ENCODE measurements around the gene STIM1. TPM values are rescaled to one million over a fixed set of nuclear protein-coding genes. Genes with fewer than 3 reads are reported as not detected.

STIM1 gene
- total RNA-seq, 1 experiment from 2014 or later = 93.6 TPM

DNA sequence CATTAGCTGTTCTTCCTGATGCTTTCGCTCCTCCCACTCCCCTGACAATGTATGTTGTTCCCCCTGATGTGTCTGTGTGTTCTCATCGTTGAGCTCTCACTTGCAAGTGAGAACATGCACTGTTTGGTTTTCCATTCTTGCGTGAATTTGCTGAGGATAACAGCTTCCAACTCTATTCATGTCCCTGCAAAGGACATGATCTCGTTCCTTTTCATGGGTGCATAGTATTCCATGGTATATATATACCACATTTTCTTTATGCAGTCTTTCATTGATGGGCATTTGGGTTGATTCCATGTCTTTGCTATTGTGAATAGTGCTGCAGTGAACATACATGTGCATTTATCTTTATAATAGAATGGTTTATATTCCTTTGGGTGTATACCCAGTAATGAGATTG is 180.5 kb downstream of the STIM1 start:
- no peak for ATAC-seq
- DNase-seq (ENCODE audit: low read depth, low spot score) = no peak
- no peaks in the 10 kb centered on the region for H3K4me1 ChIP-seq (ENCODE audit: control insufficient read depth, insufficient read depth, low read length)
- ChIA-PET CTCF (no interaction called here), POLR2A (no interaction called here)
- BruUV-seq (replicated peaks) = no TSS peak
- in situ Hi-C loops (cut with HindIII; ENCODE audit: low pct_unique_long_range_greater_than_20kb, low sequenced_read_pairs) (no loop called here), intact Hi-C loops (cut with micrococcal nuclease; ENCODE audit: unreplicated experiment) (no loop called here)
- H3K27me3 ChIP-seq (ENCODE audit: control insufficient read depth, insufficient read depth, low read length) = no peaks in the 10 kb centered on the region
- TF ChIP-seq, protein P1, sequence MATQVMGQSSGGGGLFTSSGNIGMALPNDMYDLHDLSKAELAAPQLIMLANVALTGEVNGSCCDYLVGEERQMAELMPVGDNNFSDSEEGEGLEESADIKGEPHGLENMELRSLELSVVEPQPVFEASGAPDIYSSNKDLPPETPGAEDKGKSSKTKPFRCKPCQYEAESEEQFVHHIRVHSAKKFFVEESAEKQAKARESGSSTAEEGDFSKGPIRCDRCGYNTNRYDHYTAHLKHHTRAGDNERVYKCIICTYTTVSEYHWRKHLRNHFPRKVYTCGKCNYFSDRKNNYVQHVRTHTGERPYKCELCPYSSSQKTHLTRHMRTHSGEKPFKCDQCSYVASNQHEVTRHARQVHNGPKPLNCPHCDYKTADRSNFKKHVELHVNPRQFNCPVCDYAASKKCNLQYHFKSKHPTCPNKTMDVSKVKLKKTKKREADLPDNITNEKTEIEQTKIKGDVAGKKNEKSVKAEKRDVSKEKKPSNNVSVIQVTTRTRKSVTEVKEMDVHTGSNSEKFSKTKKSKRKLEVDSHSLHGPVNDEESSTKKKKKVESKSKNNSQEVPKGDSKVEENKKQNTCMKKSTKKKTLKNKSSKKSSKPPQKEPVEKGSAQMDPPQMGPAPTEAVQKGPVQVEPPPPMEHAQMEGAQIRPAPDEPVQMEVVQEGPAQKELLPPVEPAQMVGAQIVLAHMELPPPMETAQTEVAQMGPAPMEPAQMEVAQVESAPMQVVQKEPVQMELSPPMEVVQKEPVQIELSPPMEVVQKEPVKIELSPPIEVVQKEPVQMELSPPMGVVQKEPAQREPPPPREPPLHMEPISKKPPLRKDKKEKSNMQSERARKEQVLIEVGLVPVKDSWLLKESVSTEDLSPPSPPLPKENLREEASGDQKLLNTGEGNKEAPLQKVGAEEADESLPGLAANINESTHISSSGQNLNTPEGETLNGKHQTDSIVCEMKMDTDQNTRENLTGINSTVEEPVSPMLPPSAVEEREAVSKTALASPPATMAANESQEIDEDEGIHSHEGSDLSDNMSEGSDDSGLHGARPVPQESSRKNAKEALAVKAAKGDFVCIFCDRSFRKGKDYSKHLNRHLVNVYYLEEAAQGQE (IDR thresholded peaks at IDR 0.05; ENCODE audit: insufficient read depth in 1 of 2, low read depth in 2 of 2, low read length in 1 of 2) = no peak
- no peak for TF ChIP-seq SIN3A (IDR thresholded peaks at IDR 0.05; ENCODE audit: borderline replicate concordance, insufficient read depth, low read depth, low read length)
- TF ChIP-seq POLR2AphosphoS5 (IDR thresholded peaks at IDR 0.05; ENCODE audit: low read depth, low read length) = no peak
- TF ChIP-seq, protein P2, sequence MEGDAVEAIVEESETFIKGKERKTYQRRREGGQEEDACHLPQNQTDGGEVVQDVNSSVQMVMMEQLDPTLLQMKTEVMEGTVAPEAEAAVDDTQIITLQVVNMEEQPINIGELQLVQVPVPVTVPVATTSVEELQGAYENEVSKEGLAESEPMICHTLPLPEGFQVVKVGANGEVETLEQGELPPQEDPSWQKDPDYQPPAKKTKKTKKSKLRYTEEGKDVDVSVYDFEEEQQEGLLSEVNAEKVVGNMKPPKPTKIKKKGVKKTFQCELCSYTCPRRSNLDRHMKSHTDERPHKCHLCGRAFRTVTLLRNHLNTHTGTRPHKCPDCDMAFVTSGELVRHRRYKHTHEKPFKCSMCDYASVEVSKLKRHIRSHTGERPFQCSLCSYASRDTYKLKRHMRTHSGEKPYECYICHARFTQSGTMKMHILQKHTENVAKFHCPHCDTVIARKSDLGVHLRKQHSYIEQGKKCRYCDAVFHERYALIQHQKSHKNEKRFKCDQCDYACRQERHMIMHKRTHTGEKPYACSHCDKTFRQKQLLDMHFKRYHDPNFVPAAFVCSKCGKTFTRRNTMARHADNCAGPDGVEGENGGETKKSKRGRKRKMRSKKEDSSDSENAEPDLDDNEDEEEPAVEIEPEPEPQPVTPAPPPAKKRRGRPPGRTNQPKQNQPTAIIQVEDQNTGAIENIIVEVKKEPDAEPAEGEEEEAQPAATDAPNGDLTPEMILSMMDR (IDR thresholded peaks at IDR 0.05) = no peak
- TF ChIP-seq TCF7L2 (IDR thresholded peaks at IDR 0.05; ENCODE audit: low read depth, low read length) = no peak
- H3K27ac ChIP-seq (ENCODE audit: low read length) = no peak overlapping the region
- no peak overlapping the region for H3K4me3 ChIP-seq (ENCODE audit: low read depth in 2 of 2, low read length in 2 of 2)
- no peaks in the 10 kb centered on the region for H3K36me3 ChIP-seq (ENCODE audit: control insufficient read depth, insufficient read depth, low read length)
- peaks cover 11% of the 10 kb centered on the region; the same call in 1 of the 2 replicates for H3K9me3 ChIP-seq (ENCODE audit: control insufficient read depth, insufficient read depth, low read depth, low read length)

DNA sequence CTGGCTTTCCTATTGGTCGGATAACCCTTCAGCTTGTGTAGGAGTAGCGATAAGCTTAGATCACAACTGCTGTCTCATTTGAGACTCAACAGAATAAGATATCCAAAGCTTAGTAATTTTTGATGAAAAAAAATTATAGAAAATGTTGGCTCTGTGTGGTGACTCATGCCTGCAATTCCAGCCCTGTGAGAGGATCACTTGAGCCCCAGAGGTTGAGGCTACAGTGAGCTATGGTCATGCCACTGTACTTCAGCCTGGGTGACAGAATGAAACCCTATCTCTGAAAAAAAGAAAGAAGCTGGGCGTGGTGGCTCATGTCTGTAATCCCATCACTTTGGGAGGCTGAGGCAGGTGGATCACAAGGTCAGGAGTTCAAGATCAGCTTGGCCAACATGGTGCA is 183.5 kb downstream of the STIM1 start:
- CTCF ChIA-PET = interaction anchor here (0.6 to 1.4 kb wide), 2 partner anchors 184 to 190 kb away, joined by 3 to 4 read pairs; partner anchors contain the start of gene STIM1
- DNase-seq (ENCODE audit: low read depth, low spot score) (no peak), ATAC-seq (no peak)
- no peak overlapping the region for H3K4me3 ChIP-seq (ENCODE audit: low read depth in 2 of 2, low read length in 2 of 2)
- BruUV-seq (replicated peaks) = no TSS peak
- intact Hi-C loops (cut with micrococcal nuclease; ENCODE audit: unreplicated experiment) (no loop called here), in situ Hi-C loops (cut with HindIII; ENCODE audit: low pct_unique_long_range_greater_than_20kb, low sequenced_read_pairs) (no loop called here)
- POLR2A ChIA-PET = interaction anchor here (0.7 kb wide), 1 partner anchor 102 kb away, joined by 3 read pairs; no protein-coding TSS in a partner anchor
- no peak overlapping the region for H3K27ac ChIP-seq (ENCODE audit: low read length)
- H3K27me3 ChIP-seq (ENCODE audit: control insufficient read depth, insufficient read depth, low read length) = no peaks in the 10 kb centered on the region
- no peak for TF ChIP-seq SIN3A (IDR thresholded peaks at IDR 0.05; ENCODE audit: borderline replicate concordance, insufficient read depth, low read depth, low read length)
- TF ChIP-seq, protein P2 (IDR thresholded peaks at IDR 0.05) = no peak
- TF ChIP-seq, protein P1 (IDR thresholded peaks at IDR 0.05; ENCODE audit: insufficient read depth in 1 of 2, low read depth in 2 of 2, low read length in 1 of 2) = no peak
- no peak for TF ChIP-seq TCF7L2 (IDR thresholded peaks at IDR 0.05; ENCODE audit: low read depth, low read length)
- TF ChIP-seq POLR2AphosphoS5 (IDR thresholded peaks at IDR 0.05; ENCODE audit: low read depth, low read length) = no peak
- H3K4me1 ChIP-seq (ENCODE audit: control insufficient read depth, insufficient read depth, low read length) = no peaks in the 10 kb centered on the region
- H3K9me3 ChIP-seq (ENCODE audit: control insufficient read depth, insufficient read depth, low read depth, low read length) = peaks cover 3% of the 10 kb centered on the region; the same call in 1 of the 2 replicates
- H3K36me3 ChIP-seq (ENCODE audit: control insufficient read depth, insufficient read depth, low read length) = no peaks in the 10 kb centered on the region

Measured in Panc1 (cell line).